Measurements from ENCODE around the gene MBL2.

DNA sequence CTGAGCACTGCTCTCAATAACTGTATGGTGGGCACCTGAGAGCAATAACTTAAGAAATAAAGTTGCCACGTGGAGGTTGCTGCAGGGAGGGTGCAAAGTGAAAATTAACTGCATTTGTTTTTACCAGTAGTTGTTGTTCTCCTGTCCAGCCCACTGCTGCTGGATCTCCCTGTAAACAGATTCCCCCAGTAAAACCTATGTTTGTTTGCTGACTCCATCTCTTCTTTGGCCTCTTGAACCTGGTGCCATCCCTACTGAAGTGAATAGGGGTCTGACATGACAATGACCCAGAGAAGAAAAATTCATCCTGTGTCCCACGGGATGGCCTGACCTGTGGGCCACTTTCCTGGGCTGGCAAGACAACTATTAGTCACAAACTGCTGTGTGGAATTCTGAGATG lies 1.7 kb downstream of the MBL2 start:
- TF ChIP-seq GATA3 (IDR thresholded peaks at IDR 0.05; ENCODE audit: low read depth, low read length) (no peak), GATA2 (IDR thresholded peaks at IDR 0.05; ENCODE audit: low read depth, low read length) (no peak)
